ENCODE results near the gene TPM1.

TPM1 gene

DNA sequence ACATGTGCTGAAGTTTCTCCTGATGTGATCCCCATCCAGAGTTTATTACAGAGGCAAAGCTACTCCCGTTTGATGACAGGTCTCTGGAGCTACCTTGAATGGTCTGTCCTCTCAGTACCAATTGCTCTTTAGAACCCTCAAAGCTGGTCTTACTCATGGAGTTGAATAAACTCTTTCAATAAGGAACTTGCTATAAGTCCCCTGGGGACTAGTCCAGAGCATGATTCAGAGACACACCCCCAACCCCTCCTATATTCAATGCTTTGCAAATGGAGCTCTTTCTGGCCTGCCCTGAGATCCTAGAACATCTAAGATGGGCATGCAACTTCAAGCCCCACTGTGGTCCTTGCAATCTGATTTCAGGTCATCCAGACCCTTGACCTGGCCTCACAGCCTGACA lies 23.9 kb upstream of the TPM1 start:
- DNase-seq: no peak

DNA sequence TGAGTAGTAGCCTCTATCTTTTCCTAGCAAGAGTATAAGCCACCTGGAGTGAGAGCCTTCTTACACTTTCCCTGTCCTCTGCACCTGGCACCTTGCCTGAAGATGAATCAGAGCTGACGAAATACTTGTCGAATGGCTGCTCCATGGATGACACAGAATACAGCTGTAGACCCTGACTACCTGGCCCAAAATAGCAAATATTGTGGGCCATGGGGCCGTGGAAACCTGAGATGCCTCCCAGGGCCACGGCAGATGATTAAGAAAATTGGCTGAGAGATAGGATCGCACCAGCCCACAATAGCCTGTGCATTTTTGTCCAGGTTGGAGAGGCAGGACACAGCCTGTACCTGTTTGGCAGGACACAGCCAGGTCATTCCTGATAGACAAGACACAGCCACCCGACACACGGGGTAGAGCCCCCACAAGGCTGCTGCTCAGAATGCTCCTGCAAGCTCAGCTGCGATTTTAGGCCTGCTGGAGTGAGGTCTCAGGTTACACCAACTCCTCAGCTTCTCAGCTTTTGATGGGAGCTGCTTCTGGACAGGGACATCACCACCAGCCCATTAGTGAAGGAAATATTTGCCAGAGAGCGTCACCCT lies 22.9 kb upstream of the TPM1 start:
- peak; percentile 19 for DNase-seq

DNA sequence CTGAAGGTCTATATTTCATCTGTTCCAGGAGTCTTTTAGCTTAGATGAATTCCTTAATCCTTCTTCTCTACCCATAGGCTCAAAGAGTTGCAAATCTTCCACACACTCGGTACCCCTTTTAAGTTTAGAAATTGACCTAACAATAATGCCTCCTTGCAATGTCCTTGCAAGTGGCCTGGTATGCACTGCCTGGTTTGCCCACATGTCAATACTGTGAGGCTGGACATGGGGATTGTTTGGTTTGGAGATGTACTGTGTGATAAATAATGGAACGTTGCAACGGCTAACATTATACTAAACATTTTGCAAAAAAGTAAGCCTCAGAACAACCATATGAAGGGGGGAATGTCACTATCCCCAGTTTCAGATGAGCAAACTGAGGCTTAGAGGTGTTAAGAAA lies 22.4 kb upstream of the TPM1 start:
- no peak for DNase-seq

DNA sequence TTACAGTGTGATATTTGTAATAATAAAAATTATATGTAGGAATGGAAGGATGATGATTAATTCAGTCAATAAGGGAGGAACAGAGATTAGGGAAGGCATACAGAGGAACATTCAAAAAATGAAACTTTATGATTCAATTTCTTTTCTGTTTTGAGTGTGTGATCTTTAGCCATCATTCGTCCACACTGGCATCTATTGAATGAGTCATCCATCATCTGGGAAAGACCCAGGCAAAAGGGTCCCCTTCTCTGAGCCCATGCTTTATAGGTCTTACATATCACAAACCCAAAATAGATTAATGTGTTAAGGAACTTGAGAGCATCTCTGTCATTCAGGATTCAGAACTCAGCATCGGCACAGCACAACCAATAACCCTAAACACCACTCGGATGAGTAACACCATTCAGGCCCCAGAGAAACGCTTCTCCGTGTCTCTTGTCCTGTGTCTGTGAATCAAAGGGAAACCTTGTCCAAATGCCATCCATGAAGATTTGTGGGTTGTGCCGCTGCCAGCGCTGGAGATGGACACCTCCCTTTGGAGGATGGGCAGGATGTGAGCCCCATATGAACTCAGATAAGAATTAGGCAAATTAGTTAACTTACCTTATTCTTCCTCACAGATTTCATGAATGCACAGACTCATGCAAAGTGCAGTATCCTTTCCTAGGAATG lies 21.7 kb upstream of the TPM1 start:
- DNase-seq: no peak

DNA sequence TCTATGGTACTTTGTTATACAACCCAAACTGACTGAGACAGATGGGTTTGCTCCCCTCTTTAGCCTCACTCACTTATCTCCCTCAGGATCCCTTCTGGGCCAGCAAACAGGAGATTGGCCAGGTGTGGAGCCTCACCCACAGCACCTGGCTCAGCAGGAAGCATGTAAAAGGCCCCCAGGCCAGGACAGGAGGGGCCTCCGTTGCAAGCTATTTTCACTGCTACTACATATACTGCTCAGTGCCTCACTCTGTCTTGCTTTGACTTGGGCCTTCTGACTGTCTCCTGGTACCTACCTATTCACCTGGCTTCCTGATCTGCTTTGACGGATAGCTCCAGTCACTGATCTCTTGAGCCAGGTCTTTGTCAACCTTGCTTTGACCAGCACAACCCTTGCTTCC lies 20.4 kb upstream of the TPM1 start:
- no peak for DNase-seq

DNA sequence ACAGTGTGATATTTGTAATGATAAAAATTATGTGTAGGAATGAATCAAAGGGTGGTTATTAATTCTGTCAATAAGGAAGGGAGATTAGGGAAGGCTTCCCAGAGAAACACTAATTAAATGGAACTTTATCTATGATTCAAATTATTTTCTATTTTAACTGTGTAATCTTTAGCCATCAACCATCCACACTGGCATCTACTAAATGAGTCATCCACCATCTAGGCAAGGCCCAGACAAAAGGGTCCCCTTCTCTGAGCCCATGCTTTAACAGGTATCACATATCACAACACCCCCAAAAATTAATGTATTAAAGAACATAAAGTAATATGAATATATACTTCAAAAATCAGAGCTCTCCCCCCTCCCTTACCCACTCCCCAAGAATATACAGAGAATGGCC lies 19.9 kb upstream of the TPM1 start:
- no peak for DNase-seq

DNA sequence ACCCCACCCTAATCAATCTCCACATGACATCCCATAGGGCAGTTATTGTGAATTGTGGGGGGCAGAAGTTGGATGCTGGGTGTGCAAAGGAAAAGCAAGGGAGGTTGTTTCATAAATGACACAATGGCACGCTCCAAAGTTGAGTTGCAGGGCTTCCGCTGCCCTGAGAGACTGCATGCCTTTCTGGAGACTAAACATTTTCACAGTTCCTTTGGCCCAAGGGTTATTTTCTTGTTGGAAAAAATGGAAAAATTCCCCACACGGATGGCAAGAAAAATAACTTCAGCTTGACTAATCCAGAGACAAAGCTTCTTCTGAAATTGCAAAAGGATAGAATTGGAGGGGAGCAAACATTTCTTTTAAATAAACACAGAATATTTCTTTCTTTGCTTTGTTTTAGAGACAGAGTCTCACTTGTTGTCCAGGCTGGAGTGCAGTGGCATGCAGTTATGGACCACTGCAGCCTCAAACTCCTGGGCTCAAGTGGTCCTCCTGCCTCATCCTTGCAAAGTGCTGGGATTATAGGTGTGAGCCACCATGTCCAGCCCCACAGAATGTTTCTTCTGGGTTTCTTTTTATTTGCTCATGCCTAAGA lies 19.1 kb upstream of the TPM1 start:
- no peak for DNase-seq

DNA sequence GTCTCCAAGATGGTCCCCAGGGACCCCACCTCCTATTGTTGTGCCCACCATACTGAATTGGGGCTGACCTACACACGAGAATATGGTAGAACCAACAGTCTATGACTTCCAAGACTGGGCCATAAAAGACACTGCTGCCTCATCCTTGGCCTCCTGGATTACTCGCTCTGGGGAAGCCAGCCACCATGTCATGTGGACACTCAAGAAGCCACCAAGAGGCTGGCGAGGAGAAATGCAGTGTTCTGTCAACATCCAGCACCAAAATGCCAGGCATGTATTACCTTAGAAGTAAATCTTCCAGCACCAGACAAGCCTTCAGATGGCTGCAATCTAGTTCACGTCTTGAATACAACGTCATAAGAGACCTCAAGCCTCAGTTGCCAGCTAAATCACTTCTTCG lies 17.1 kb upstream of the TPM1 start:
- no peak for DNase-seq

DNA sequence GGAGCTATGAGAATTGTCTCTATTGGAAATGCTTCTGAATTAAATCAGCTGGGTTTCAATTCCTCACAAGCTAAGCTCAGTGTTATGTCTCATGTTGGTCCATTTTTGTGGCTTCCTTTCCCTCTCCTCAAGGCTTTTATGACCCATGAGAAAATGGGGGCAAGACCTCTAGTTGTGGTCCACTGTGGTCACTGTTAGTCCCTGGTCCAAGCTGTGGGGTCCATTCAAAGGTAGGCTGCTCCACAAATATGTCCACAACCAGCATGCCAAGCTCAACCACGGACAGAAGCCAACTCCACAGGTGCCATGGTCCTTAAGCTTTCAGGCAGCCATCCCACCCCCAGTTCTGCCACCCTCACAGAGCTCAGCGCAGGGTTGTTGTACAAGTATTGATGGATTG lies 14.9 kb upstream of the TPM1 start:
- DNase-seq: no peak

DNA sequence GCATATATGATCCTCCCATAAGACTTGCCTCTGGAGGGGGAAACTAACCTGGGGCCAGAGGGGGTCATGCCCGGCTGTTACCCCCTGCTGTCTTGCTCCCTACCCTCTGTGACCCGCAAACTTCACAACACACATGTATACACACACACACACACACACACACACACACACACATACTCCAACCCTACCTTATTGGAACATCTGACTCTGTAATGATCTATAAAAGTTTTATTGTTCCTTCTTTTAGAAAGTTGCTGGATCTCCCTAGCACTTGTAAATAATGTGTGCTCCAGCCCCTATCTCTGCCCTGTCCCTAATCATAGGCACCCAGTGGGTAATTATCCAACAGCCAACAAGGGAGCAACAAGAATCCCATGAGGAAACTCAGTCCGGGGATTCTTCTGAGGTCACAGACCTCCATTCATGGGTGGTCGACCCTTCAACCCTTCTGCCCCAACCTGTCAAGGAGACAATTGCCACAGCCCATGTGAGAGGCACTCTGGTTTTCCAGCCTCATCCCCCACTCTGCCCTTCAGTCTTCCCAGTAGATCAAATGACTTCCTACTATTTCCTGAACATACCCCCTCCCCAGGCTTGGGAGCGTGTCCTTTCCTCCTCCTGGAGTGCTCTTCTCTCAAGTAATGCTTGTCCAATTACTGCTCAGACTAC lies 14.0 kb upstream of the TPM1 start:
- DNase-seq: no peak

DNA sequence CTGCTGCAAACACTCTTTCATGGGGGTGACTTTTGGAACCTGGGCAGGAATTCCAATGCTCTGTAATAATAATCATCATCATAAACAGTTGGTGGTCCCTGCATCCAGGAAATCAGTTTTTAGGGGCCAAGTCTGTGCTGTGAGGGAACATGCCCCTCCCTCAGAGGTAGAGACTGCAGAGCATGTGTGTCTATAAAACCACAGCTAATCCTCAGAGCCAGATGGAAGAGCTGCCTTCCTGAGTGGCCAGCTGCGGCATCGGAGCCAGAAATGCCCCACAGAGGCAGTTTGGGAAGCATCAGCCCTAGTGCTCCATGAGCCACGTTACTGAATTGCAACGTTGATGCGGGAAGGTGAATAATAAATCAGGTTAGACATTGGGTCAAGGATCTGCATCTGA lies 12.9 kb upstream of the TPM1 start:
- DNase-seq: no peak

DNA sequence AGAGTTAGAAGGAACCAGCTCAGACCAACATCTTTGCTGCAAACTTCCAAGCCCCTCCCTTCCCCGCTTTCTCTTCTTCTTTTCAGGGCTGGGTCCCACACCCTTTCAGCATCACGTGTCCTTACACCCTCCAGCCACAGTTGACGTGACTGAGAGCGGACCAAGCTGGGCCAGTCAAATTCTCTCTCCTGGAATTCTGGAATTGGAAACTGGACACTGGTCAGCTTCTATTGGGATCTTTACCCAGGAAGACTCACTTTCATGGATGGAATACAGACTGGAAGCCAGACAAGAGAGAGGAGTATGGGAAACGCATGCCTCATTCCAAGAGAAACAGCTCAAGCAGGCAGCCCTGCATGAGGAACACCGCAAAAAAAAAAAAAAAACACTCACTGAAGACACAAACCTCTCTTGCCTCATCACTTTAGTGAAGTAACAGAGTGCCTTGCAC lies 12.4 kb upstream of the TPM1 start:
- no peak for DNase-seq

DNA sequence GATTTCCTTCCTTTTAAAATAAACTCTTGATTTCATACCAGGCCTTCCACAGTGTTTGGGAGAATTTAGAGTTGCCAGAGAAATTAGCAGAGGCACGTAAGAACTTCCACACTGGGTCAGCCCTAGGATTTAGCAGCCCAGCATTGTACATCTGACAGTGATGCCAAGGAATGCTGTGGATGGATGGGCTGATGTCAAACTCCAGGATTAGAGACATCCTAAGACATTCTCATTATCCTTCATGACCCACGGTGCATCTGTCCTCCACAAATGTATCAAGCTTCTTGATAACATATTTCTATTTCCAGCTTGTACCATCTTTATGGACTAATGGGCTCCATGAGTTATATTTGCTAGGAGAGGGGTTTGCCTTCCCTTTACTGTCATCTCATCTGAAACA lies 8.0 kb upstream of the TPM1 start:
- DNase-seq: no peak

DNA sequence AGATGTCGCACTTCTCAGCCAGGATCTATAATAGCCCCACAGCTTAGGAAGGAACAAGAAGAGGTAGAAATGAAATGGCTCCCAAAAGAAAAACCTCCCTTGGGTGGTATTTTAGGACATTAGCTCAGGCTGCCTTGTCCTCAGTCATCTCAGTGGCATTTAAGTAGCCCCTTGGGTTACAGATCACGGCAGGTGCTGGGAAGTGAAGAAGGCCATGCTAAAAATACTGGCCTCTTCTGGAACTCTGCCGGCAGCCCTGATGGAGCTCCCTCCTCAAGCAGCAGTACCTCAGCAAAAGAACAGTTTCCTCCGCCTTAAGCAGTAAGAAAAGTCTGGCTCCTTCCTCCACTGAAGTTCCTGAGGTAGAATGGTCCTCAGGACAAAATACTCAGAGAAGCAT lies 7.3 kb upstream of the TPM1 start:
- no peak for DNase-seq

DNA sequence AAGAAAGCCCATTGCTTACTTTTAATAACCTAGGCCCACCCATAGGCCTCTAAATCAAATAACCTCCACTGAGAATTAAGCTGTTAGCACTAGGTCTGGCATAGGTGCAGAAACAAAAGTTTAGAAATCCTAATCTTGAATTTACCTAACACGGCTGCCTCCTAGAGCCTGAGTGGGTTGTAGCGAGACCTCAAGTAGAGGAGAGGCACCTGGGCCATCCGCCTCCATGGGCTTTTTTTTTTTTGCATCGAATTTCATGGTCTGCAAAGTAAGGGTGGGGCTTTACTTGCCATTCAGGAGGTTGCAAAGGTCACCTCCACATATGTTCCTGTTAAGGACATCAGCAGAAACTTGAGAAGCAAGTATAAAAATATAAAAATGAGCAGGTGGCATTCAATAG lies 6.6 kb upstream of the TPM1 start:
- DNase-seq: no peak

DNA sequence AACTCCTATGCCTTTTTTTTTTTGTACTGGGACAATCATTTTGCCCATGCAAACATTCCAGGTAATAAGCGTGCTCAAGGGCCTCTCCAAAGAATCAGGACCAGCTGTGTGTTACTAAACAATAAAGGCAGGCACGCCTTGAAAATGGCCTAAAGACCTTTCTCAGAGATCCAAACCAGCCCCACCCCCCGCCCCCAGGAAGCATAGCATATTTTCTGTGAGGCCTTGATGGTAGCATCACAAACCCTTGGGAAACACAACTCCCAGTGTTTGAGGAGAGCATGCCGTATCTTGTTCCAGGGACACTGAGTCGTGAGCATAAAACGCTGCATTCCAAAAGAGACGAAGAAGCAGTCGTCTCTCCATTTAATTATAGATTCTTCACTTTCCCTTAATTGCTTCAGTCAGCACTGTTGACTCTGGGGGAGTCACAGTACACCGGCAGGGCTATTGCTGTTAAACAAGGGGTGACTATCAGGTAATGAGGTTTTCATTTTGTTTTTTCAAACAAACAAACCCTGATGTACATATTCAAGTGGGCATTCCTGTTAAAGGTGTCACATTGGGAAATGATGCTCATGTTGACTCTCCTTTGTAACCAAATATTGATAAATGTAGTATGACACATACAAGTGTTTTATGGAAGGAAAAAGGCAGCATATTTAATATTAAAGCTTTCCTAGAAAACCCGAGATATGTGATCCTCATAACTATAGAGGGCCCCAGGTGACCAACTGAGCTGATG lies 4.4 kb upstream of the TPM1 start:
- no peak for DNase-seq

DNA sequence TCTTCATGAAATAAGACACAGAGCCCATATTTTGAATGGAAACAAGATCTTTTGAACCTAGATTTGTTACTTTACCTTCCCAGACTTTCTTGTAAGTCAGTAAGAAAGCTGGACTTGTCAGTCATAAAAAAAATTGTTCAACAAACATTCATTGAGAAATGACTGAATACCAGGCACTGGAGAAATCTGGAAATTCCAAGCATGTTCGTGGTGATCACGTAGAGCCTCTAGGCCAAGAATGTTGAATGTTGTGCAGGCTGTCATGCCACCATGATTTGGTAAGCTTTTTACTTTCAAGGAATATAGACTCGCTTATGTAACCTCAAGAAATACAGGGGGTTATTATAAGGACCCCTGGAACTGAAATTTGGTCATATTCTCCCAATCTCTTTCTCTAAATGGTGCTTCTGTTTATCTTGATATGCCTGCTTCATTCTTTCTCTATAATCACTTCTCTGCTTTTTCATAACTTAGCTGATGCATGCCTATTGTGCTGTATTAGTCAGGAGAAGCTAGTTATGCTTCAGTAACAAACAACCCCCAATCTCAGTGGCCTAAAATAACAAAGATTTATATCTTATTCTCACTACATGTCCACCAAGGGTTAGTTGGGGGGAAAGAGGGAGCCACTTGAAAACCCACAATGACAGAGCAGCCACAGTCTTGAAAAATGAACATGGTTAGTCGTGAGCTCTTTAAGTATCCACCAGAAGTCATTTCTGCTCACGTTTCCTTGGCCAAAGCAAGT lies 3.4 kb upstream of the TPM1 start:
- no peak for DNase-seq

DNA sequence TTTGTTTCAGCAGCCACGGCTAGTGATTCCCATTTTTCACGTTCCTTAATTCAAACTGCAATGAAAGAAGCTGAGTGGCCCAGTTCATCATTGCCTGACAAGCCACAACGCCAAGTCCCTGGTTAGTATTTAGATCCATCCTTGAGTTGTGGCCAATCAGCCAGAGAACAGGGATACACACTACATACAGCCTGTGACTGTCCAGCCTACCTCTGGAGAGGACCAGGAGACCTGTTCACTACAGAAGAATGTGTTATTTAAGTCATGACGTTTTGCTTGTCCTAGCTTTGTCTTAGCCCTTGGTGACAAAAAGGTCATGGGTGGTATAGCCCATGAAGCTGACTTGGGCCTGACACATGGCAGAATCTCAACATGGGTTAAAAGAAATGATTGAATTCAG lies 2.7 kb upstream of the TPM1 start:
- no peak for DNase-seq

DNA sequence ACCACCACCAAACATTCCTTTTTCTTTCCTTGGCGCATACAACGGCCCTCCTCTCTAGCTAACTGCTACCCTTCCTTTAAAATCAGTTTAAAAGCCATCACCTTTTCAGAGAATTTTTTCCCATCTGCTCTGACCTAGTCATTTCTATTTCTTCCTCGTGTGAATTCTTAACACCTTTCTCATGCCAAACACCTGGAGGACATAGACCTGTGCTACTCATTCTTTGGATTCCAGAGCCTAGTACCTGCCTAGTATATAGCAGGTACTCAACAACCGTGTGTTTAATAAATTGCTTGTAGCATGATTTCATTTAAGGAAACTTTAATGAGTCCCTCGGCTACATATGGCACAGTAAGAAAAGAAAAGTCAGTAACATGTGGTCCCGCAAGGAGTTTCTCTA lies 2.0 kb upstream of the TPM1 start:
- DNase-seq: no peak

DNA sequence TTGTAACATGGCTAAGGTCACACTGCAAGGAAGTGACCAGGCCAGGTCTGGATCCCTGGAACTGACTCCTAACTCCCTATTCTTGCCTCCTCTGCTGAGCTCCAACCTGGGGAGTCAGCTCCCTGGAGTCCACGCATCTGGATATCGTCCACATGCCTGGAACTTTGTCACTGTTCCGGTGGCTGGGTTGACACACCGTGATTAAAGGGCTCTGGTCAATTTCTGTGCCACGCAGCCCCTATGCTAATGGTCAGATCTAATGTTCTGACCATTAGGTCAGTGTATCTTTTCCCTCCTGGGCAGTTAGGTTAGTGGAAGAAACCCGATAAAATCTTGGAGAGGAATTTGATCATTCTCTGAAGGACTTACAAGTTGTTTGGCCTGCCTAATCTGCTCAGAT lies 1.6 kb upstream of the TPM1 start:
- no peak for DNase-seq

DNA sequence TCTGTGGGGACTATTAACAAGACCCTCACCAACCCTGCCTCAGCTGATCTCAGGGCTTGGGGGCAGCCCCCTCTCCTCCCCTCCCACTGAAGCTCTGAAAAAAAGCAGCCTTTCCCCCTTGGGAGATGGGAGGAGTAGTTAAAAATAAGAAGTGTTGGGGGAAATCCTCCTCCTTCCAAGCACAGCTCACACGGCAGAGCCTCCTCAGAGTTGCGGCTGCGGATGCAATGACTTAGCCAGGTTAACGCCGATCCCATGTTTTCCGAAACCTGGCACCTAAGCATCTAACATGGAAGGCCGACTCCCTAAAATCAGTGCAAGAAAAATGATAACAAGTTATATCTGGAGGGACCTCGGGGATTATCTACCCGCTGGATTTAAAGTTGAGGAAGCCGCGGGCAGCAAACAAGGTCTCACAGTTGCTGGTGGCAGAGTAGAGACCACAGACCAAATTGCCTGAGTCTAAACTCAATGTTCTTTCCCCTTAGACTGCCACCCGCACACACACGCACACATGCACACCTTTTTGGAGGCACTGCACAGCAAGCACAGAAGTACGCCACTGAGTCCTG lies 1.1 kb upstream of the TPM1 start:
- no peak for DNase-seq

DNA sequence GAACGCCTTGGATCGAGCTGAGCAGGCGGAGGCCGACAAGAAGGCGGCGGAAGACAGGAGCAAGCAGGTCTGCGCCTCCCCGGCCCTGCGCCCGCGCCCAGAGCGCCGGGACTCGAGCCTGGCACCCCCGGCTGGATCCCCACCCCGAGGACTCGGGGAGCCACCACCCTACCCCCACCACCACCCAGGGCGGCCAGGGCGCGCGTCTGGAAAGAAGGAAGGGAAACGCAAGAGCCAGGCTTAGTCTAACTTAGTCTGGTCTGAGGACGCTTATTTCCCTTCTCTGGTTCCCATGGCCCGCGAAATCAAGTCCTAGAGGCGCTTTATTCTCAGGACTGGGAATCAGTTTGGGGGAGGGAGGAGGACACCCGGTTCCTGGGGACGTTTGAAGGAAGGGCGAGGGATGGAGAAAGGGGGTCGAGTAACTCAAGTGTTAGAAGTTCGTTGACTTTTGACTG lies 359 bp downstream of the TPM1 start:
- DNase-seq: no peak
